MCF 10A (cell line): Measurements from ENCODE around the gene PNRC2. TPM values are rescaled to one million over a fixed set of nuclear protein-coding genes. Genes with fewer than 3 reads are reported as not detected.

ENCODE experiments used
- BruUV-seq: library from RNA; stranded (reverse); fragments of 400-500 nt; replicated peaks from 2 replicates; lab custom pipeline; 2021; lab: Mats Ljungman, UMichigan
- CTCF ChIA-PET: fragments of 300-600 bp; sonication (Branson Sonifier 250); formaldehyde crosslinking; extraction: SDS; loops from one replicate; lab custom pipeline; 2021; ENCODE audit warnings: antibody characterized with exemption, inconsistent platforms; lab: Yijun Ruan, JAX
- POLR2A ChIA-PET: fragments of 300-600, 350-650 bp; sonication (Branson Sonifier 250); formaldehyde crosslinking; extraction: SDS; loops from one replicate; lab custom pipeline; 2020; ENCODE audit warnings: antibody characterized with exemption, inconsistent platforms; lab: Yijun Ruan, JAX
- DNase-seq: peaks from one replicate; pipeline ENCODE4 v3.0.0-alpha.2; 2018; ENCODE audit not compliant: unreplicated experiment
- H3K27ac Mint-ChIP-seq: one replicate; pipeline ENCODE4 v1.8.0; 2022; ENCODE audit warnings: mild to moderate bottlenecking, low read depth, mixed read lengths; ENCODE audit not compliant: unreplicated experiment
- H3K27me3 Mint-ChIP-seq: one replicate; pipeline ENCODE4 v1.8.0; 2022; ENCODE audit warnings: mixed read lengths; ENCODE audit not compliant: insufficient read depth, unreplicated experiment
- H3K36me3 Mint-ChIP-seq: one replicate; pipeline ENCODE4 v1.8.0; 2022; ENCODE audit warnings: mild to moderate bottlenecking, moderate library complexity, mixed read lengths; ENCODE audit not compliant: insufficient read depth, unreplicated experiment
- H3K4me1 Mint-ChIP-seq: one replicate; pipeline ENCODE4 v1.8.0; 2022; ENCODE audit warnings: mixed read lengths; ENCODE audit not compliant: insufficient read depth, unreplicated experiment
- H3K4me3 Mint-ChIP-seq: one replicate; pipeline ENCODE4 v1.8.0; 2022; ENCODE audit warnings: mild to moderate bottlenecking, moderate library complexity, mixed read lengths; ENCODE audit not compliant: unreplicated experiment
- H3K9me3 Mint-ChIP-seq: one replicate; pipeline ENCODE4 v1.8.0; 2022; ENCODE audit warnings: mixed read lengths; ENCODE audit not compliant: unreplicated experiment
- intact Hi-C: fragments of 100-400 bp; cut with micrococcal nuclease; formaldehyde crosslinking; loops from 2 replicates; pipeline ENCODE4 v1.14.1; 2022
- total RNA-seq: library from RNA; stranded (reverse); gene quantifications from 2 replicates; pipeline ENCODE4 v1.2.3, GENCODE V29; 2022
- TF ChIP-seq, protein P1 (sequence below): fragments of 200-600 bp; IDR thresholded peaks from one replicate; pipeline ENCODE4 v1.8.0; 2022; ENCODE audit warnings: antibody characterized with exemption, mild to moderate bottlenecking; ENCODE audit not compliant: unreplicated experiment

The PNRC2 gene
- total RNA-seq, 1 experiment from 2014 or later = 115 TPM

GRCh38 chr1:23930270-23930669 lies 29.4 kb upstream of the PNRC2 start:
- ChIA-PET POLR2A (interaction anchor here (0.6 to 3.4 kb wide), 18 partner anchors 8 to 159 kb away, joined by 3 to 30 read pairs (median 4); partner anchors contain the start of genes GALE and PNRC2), CTCF (interaction anchor here (0.5 to 4.6 kb wide), 6 partner anchors 13 to 277 kb away, joined by 3 to 21 read pairs (median 4); partner anchors contain the start of gene MYOM3)
- intact Hi-C loops = no loop called here
- Mint-ChIP-seq H3K27me3 (no peaks in the 10 kb centered on the region), H3K4me3 (peak overlapping the region; percentile 62), H3K4me1 (peaks cover 6% of the 10 kb centered on the region), H3K36me3 (no peaks in the 10 kb centered on the region), H3K27ac (peak overlapping the region; percentile 84), H3K9me3 (no peaks in the 10 kb centered on the region)
- no TSS peak for BruUV-seq
- no peak for DNase-seq
- TF ChIP-seq, protein P1, sequence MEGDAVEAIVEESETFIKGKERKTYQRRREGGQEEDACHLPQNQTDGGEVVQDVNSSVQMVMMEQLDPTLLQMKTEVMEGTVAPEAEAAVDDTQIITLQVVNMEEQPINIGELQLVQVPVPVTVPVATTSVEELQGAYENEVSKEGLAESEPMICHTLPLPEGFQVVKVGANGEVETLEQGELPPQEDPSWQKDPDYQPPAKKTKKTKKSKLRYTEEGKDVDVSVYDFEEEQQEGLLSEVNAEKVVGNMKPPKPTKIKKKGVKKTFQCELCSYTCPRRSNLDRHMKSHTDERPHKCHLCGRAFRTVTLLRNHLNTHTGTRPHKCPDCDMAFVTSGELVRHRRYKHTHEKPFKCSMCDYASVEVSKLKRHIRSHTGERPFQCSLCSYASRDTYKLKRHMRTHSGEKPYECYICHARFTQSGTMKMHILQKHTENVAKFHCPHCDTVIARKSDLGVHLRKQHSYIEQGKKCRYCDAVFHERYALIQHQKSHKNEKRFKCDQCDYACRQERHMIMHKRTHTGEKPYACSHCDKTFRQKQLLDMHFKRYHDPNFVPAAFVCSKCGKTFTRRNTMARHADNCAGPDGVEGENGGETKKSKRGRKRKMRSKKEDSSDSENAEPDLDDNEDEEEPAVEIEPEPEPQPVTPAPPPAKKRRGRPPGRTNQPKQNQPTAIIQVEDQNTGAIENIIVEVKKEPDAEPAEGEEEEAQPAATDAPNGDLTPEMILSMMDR = no peak

DNA sequence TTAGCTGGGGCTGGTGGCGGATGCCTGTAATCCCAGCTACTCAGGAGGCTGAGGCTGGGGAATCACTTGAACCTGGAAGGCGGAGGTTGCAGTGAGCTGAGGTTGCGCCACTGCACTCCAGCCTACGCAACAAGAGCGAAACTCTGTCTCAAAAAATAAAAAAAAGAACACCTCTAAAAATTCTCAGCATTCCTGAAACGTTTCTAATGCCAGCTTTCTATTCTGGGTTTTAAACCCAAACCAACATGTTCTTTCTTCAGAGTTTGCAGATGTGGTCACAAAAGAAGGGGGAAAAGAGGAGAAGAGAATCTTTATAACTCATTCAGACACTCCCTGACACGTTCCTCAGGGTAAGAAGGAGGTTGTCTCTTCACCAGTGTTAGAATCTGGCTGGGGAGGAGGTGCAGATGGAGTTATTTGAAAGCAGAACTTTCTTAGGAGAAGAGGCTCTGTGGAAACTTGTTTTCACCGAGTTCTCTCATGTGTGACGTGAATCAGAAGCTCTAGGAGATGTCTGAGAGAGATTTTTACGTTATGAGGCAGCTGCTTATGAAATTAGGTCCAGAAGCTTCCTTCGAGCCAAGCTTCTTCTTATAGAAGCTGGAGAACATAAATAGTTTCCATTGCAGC lies 28.7 kb upstream of the PNRC2 start:
- H3K27ac Mint-ChIP-seq = peak overlapping the region; percentile 84
- H3K4me3 Mint-ChIP-seq = peak overlapping the region; percentile 62
- no TSS peak for BruUV-seq
- POLR2A ChIA-PET = interaction anchor here (0.6 to 3.4 kb wide), 26 partner anchors 9 to 429 kb away, joined by 3 to 30 read pairs (median 4); partner anchors contain the start of genes GALE and PNRC2
- TF ChIP-seq, protein P1 = no peak
- intact Hi-C loops = no loop called here
- H3K27me3 Mint-ChIP-seq = no peaks in the 10 kb centered on the region
- no peaks in the 10 kb centered on the region for H3K9me3 Mint-ChIP-seq
- peaks cover 6% of the 10 kb centered on the region for H3K4me1 Mint-ChIP-seq
- CTCF ChIA-PET = interaction anchor here (0.5 to 4.6 kb wide), 10 partner anchors 11 to 278 kb away, joined by 3 to 21 read pairs (median 4); partner anchors contain the start of gene MYOM3
- no peaks in the 10 kb centered on the region for H3K36me3 Mint-ChIP-seq
- peak; percentile 42 for DNase-seq

GRCh38 chr1:23931491-23931880 lies 28.1 kb upstream of the PNRC2 start:
- Mint-ChIP-seq H3K36me3 (no peaks in the 10 kb centered on the region), H3K27me3 (no peaks in the 10 kb centered on the region), H3K9me3 (no peaks in the 10 kb centered on the region), H3K4me3 (peak overlapping the region; percentile 62), H3K27ac (peak overlapping the region; percentile 84), H3K4me1 (peaks cover 6% of the 10 kb centered on the region)
- CTCF ChIA-PET = interaction anchor here (0.5 to 4.6 kb wide), 9 partner anchors 11 to 204 kb away, joined by 3 to 21 read pairs (median 4); partner anchors contain the start of gene MYOM3
- TF ChIP-seq, protein P1 = no peak
- BruUV-seq = TSS peak; percentile 95
- intact Hi-C loops = no loop called here
- POLR2A ChIA-PET = interaction anchor here (0.6 to 3.4 kb wide), 23 partner anchors 13 to 429 kb away, joined by 3 to 30 read pairs (median 4); partner anchors contain the start of genes GALE and PNRC2
- DNase-seq = no peak

DNA sequence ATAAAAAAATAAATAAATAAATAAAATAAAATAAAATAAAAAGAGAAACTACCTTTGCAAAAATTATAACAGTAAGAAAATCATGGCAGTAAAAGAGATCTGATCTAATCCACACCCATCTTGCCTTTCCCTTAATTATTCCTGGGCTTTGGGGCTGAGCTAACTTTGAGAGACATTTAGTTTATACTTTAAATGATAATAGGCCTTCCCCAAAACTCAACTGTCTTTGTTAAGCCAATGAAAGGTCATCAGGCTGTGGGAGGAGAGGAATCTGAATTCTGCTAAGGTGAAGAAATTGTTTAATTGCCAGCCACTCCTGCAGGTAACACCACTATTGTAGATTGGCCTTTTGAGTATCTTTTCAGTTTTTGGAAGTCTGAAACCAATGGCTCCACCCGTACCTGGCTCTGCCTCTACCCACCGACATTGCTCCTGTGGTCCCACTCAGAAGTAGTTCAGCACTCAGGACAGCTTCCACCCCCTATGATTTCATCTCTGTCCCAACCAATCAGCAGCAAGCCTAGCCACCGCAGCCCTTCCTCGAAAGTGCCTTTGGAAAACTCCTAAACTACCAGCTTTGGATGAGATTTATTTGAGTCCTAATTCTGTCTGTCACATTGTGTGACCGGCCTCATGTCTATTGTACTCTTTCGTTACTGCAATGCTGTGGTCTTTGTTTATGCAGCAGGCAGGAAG lies 23.0 kb upstream of the PNRC2 start:
- BruUV-seq = no TSS peak
- Mint-ChIP-seq H3K4me1 (no peaks in the 10 kb centered on the region), H3K9me3 (no peaks in the 10 kb centered on the region), H3K4me3 (no peak overlapping the region), H3K27ac (no peak overlapping the region), H3K36me3 (peaks cover 6% of the 10 kb centered on the region), H3K27me3 (no peaks in the 10 kb centered on the region)
- TF ChIP-seq, protein P1 = no peak
- ChIA-PET POLR2A (interaction anchor here (1.0 kb wide), 1 partner anchor 18 kb away, joined by 4 read pairs; no protein-coding TSS in a partner anchor), CTCF (interaction anchor here (0.6 to 1.0 kb wide), 2 partner anchors 12 to 169 kb away, joined by 3 read pairs; no protein-coding TSS in a partner anchor)
- intact Hi-C loops = no loop called here
- no peak for DNase-seq
